Measurements from ENCODE around the gene P2RY2. TPM values are rescaled to one million over a fixed set of nuclear protein-coding genes. Genes with fewer than 3 reads are reported as not detected.

P2RY2 gene
- total RNA-seq, 1 experiment from 2014 or later, result 1.0 TPM

Other genes with a start within 250 kb of the P2RY2 start
- gene FCHSD2, start 76.0 kb upstream of the P2RY2 start, total RNA-seq (2022), result 12.8 and 14.0 TPM in 2 replicates
- not detected in 2 replicates for gene P2RY6, start 54.1 kb downstream of the P2RY2 start, total RNA-seq (2022)
- gene ARHGEF17, start 90.0 kb downstream of the P2RY2 start, total RNA-seq (2022), result 27.6 and 29.3 TPM in 2 replicates
- gene RELT, start 158.1 kb downstream of the P2RY2 start, total RNA-seq (2022), result 5.8 and 8.4 TPM in 2 replicates